ENCODE measurements around the gene MIS12.

MIS12 gene

GRCh38 chr17:5536866-5537650 is 50.7 kb downstream of the MIS12 start:
- FAIRE-seq, result no peak

GRCh38 chr17:5539286-5539685 is 52.9 kb downstream of the MIS12 start:
- FAIRE-seq, result no peak

GRCh38 chr17:5540321-5540720 is 54.0 kb downstream of the MIS12 start:
- FAIRE-seq, result no peak
